Measurements from ENCODE around the gene MINDY4. TPM values are rescaled to one million over a fixed set of nuclear protein-coding genes. Genes with fewer than 3 reads are reported as not detected.

Gene MINDY4
- polyA plus RNA-seq, 1 experiment = 2.3 TPM

GRCh38 chr7:30730097-30730496 lies 41.1 kb upstream of the MINDY4 start:
- Histone ChIP-seq H3K4me3 (ENCODE audit: low read depth, low read length) (no peak overlapping the region), H3K36me3 (ENCODE audit: control insufficient read depth, insufficient read depth, low read length) (no peaks in the 10 kb centered on the region), H3K27me3 (ENCODE audit: control insufficient read depth, insufficient read depth, low read length) (peaks cover 33% of the 10 kb centered on the region)
- ChIA-PET POLR2A (no interaction called here), CTCF (interaction anchor here (7.4 kb wide), 1 partner anchor 10 kb away, joined by 47 read pairs; no protein-coding TSS in a partner anchor)
- DNase-seq (ENCODE audit: low read depth) = no peak
- TF ChIP-seq, protein P1, sequence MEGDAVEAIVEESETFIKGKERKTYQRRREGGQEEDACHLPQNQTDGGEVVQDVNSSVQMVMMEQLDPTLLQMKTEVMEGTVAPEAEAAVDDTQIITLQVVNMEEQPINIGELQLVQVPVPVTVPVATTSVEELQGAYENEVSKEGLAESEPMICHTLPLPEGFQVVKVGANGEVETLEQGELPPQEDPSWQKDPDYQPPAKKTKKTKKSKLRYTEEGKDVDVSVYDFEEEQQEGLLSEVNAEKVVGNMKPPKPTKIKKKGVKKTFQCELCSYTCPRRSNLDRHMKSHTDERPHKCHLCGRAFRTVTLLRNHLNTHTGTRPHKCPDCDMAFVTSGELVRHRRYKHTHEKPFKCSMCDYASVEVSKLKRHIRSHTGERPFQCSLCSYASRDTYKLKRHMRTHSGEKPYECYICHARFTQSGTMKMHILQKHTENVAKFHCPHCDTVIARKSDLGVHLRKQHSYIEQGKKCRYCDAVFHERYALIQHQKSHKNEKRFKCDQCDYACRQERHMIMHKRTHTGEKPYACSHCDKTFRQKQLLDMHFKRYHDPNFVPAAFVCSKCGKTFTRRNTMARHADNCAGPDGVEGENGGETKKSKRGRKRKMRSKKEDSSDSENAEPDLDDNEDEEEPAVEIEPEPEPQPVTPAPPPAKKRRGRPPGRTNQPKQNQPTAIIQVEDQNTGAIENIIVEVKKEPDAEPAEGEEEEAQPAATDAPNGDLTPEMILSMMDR (IDR thresholded peaks at IDR 0.05; ENCODE audit: insufficient read depth, low read depth, low read length) = no peak

DNA sequence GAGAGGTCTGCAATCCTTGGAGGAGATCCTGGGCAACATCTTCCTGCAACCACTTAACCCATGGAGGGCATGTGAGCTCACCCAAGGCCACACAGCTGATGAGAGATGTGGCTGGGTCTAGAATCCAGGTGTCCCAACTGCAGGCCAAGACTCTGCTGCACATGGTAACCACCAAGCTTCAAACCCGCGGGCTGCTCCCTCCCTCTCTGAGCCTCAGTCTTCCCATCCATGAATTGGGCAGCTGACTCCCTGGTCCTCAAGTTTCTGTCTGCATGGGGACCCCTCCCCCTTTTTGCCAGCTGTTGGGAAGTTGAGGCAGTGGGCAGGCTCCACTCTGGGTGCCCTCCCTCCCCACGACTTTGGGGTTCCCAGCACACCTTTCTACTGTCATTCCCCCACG lies 40.2 kb upstream of the MINDY4 start:
- ChIA-PET POLR2A (no interaction called here), CTCF (interaction anchor here (7.4 kb wide), 1 partner anchor 10 kb away, joined by 47 read pairs; no protein-coding TSS in a partner anchor)
- TF ChIP-seq, protein P1 (IDR thresholded peaks at IDR 0.05; ENCODE audit: insufficient read depth, low read depth, low read length) = no peak
- Histone ChIP-seq H3K36me3 (ENCODE audit: control insufficient read depth, insufficient read depth, low read length) (no peaks in the 10 kb centered on the region), H3K27me3 (ENCODE audit: control insufficient read depth, insufficient read depth, low read length) (peaks cover 29% of the 10 kb centered on the region), H3K4me3 (ENCODE audit: low read depth, low read length) (no peak overlapping the region)
- no peak for DNase-seq (ENCODE audit: low read depth)

DNA sequence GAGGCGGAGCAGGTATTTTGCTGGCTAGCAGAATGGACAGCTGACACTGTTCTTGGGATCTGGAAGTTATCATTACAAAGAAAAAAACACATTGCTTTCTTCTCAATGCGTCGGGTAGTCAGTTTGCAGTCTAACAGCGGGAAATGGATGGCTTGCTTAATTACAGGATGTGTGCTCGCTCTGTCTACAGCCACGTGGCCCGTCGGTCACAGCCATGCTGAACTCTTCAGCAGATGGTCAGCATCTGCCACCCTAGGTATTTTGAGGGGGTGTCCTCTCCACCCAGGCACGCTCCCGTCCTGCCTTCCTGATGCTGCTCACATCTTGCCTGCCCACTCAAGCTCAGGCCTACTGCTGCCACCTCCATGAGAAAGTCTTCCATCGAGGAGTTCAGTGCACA lies 39.6 kb upstream of the MINDY4 start:
- TF ChIP-seq, protein P1 (IDR thresholded peaks at IDR 0.05; ENCODE audit: insufficient read depth, low read depth, low read length) = no peak
- no peak for DNase-seq (ENCODE audit: low read depth)
- ChIA-PET CTCF (interaction anchor here (7.4 kb wide), 1 partner anchor 9 kb away, joined by 47 read pairs; no protein-coding TSS in a partner anchor), POLR2A (no interaction called here)
- Histone ChIP-seq H3K4me3 (ENCODE audit: low read depth, low read length) (no peak overlapping the region), H3K27me3 (ENCODE audit: control insufficient read depth, insufficient read depth, low read length) (peaks cover 30% of the 10 kb centered on the region), H3K36me3 (ENCODE audit: control insufficient read depth, insufficient read depth, low read length) (no peaks in the 10 kb centered on the region)

- peaks cover 27% of the 10 kb centered on the region for H3K27me3 ChIP-seq (ENCODE audit: control insufficient read depth, insufficient read depth, low read length)
- ChIA-PET POLR2A (no interaction called here), CTCF (interaction anchor here (0.6 kb wide), 1 partner anchor 227 kb away, joined by 3 read pairs; no protein-coding TSS in a partner anchor)
- DNase-seq (ENCODE audit: low read depth) = no peak
- TF ChIP-seq, protein P1 (IDR thresholded peaks at IDR 0.05; ENCODE audit: insufficient read depth, low read depth, low read length) = no peak
- H3K36me3 ChIP-seq (ENCODE audit: control insufficient read depth, insufficient read depth, low read length) = no peaks in the 10 kb centered on the region
- H3K4me3 ChIP-seq (ENCODE audit: low read depth, low read length) = no peak overlapping the region
These were observed 38.6 kb upstream of the MINDY4 start for GRCh38 chr7:30732606-30733005.

- Histone ChIP-seq H3K4me3 (ENCODE audit: low read depth, low read length) (no peak overlapping the region), H3K36me3 (ENCODE audit: control insufficient read depth, insufficient read depth, low read length) (no peaks in the 10 kb centered on the region), H3K27me3 (ENCODE audit: control insufficient read depth, insufficient read depth, low read length) (peaks cover 28% of the 10 kb centered on the region)
- ChIA-PET CTCF (no interaction called here), POLR2A (no interaction called here)
- TF ChIP-seq, protein P1 (IDR thresholded peaks at IDR 0.05; ENCODE audit: insufficient read depth, low read depth, low read length) = no peak
- no peak for DNase-seq (ENCODE audit: low read depth)
These were observed 38.0 kb upstream of the MINDY4 start for GRCh38 chr7:30733216-30733615.

All from BJ (cell line).